ENCODE data around the gene APOL2. TPM values are rescaled to one million over a fixed set of nuclear protein-coding genes. Genes with fewer than 3 reads are reported as not detected.

Gene APOL2
- total and polyA plus RNA-seq, 10 of the 15 experiments (the other 5 are each of a cell fraction or from before 2014, with no cell fraction given): 4.4 to 39.9 (median 25.0) TPM

GRCh38 chr22:36233796-36234195, 5.5 kb downstream of the APOL2 start:
- H3K36me3 ChIP-seq (ENCODE audit: control insufficient read depth in 2 of 2, insufficient read depth in 2 of 2, low read length in 1 of 2): peaks cover 7 to 26% of the 10 kb centered on the region in 2 experiments; a peak in 3 of 4 replicates
- CTCF ChIA-PET: interaction anchor here (1.2 to 1.5 kb wide), 3 partner anchors 16 to 52 kb away, joined by 3 to 5 read pairs (median 4); no protein-coding TSS in a partner anchor

More at GRCh38 chr22:36233796-36234195, 5.5 kb downstream of the APOL2 start:
- in situ Hi-C loops (cut with MboI): no loop called here
- RAD21 ChIA-PET (ENCODE audit: unreplicated experiment): no interaction called here
- Histone ChIP-seq H3K27me3 (replicated peaks in 1 of 2; ENCODE audit: control insufficient read depth in 2 of 2, insufficient read depth in 2 of 2, low read length in 1 of 2) (no peaks in the 10 kb centered on the region), H3K4me3 (no peak overlapping the region), H3K79me2 (ENCODE audit: control insufficient read depth, insufficient read depth, low read length) (peaks cover 36% of the 10 kb centered on the region), H4K20me1 (ENCODE audit: control insufficient read depth, insufficient read depth) (no peaks in the 10 kb centered on the region), H3K4me2 (ENCODE audit: control insufficient read depth, insufficient read depth) (no peak overlapping the region), H3K9ac (ENCODE audit: control insufficient read depth, insufficient read depth, low read length) (no peak overlapping the region), H3K4me1 (ENCODE audit: control insufficient read depth, insufficient read depth, low read length) (peaks cover 26% of the 10 kb centered on the region), H2AFZ (ENCODE audit: control insufficient read depth, low read depth, low read length) (no peak overlapping the region), H3K27ac (ENCODE audit: control insufficient read depth, insufficient read depth) (no peak overlapping the region), H3K9me3 (replicated peaks; ENCODE audit: control insufficient read depth, insufficient read depth, low read length) (no peaks in the 10 kb centered on the region; the same call in 2 of the 3 replicates)
- 99% methylated on average over 7 of the region's 7 CpGs for WGBS (ENCODE audit: insufficient coverage, insufficient replicate concordance, low lambda C conversion rate, missing lambda C conversion rate)
- no peak for TF ChIP-seq EZH2 (IDR thresholded peaks at IDR 0.05; ENCODE audit: borderline replicate concordance, control insufficient read depth, low read depth, low read length)
- TF ChIP-seq BCL3 (IDR thresholded peaks at IDR 0.05; ENCODE audit: borderline replicate concordance, insufficient read depth, low read depth, low read length, poor library complexity, severe bottlenecking): peak; percentile 49
- POLR2A ChIA-PET: interaction anchor here (1.0 to 1.3 kb wide), 2 partner anchors 19 to 20 kb away, joined by 4 read pairs; partner anchors contain the start of gene APOL1
- SMC1A ChIA-PET (ENCODE audit: uncharacterized antibody, unreplicated experiment): interaction anchor here (1.5 to 9.5 kb wide), 2 partner anchors 18 to 52 kb away, joined by 3 to 165 read pairs; partner anchors contain the start of gene APOL1
- FAIRE-seq (no peak), ATAC-seq (no peak), DNase-seq (ENCODE audit: low read depth, low spot score) (no peak)
- intact Hi-C loops (cut with micrococcal nuclease; ENCODE audit: unreplicated experiment): no loop called here
- no TSS peak for BruUV-seq (replicated peaks)
